Measurements from ENCODE around the gene TMEM30B. TPM values are rescaled to one million over a fixed set of nuclear protein-coding genes. Genes with fewer than 3 reads are reported as not detected.

Gene TMEM30B
- total and polyA plus RNA-seq, 2 of the 8 experiments (the other 6 are each of a cell fraction or from before 2014, with no cell fraction given), result 11.2 to 18.7 TPM

GRCh38 chr14:61328626-61329262, 47.6 kb upstream of the TMEM30B start (continued):
- no peak for TF ChIP-seq KDM1A (IDR thresholded peaks at IDR 0.05; ENCODE audit: borderline replicate concordance, low read length)

Measured in H1 (cell line).